Measurements from ENCODE around the gene PRMT9.

PRMT9 gene

DNA sequence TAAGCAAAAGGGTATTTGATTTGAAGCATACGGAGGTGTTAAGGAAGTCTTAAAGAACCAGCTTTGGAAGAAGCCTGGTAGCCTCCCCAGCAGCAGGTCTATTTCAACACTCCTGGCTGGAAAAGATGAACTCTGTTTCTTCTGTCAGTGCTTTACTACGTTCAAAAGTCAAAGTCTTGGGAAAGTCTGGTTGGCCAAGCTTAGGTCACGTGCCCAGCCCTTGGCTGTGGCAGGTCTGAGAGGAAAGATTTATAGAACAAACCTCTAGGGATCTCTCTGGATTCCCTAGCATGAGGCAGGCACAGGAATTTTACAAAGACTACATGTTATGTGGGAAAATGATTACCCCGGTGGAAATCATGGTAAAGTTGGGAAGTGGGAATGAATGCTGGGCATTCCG is 39.4 kb upstream of the PRMT9 start:
- Histone ChIP-seq H3K4ac (ENCODE audit: low read depth in 1 of 2, low read length in 2 of 2) (no peak overlapping the region), H4K8ac (ENCODE audit: low read length) (no peak overlapping the region), H3K18ac (ENCODE audit: low read depth in 1 of 2, low read length in 2 of 2) (no peak overlapping the region), H3K9ac (ENCODE audit: low read length) (no peak overlapping the region), H2BK120ac (ENCODE audit: low read depth, low read length) (no peak overlapping the region), H2BK15ac (ENCODE audit: low read depth, poor library complexity, severe bottlenecking) (no peak overlapping the region), H3K4me3 (ENCODE audit: insufficient read depth in 1 of 2, low read depth in 1 of 2, low read length in 2 of 2) (no peak overlapping the region), H3K27me3 (ENCODE audit: control insufficient read depth in 1 of 2, insufficient read depth in 1 of 2, low read length in 2 of 2) (no peaks in the 10 kb centered on the region), H2BK5ac (ENCODE audit: low read depth, low read length, poor library complexity, severe bottlenecking) (no peak overlapping the region), H3K4me1 (ENCODE audit: control insufficient read depth, insufficient read depth, low read depth, low read length) (no peaks in the 10 kb centered on the region), H3K36me3 (ENCODE audit: control insufficient read depth in 1 of 2, insufficient read depth in 2 of 2, low read depth in 1 of 2, low read length in 2 of 2) (no peaks in the 10 kb centered on the region), H2AFZ (ENCODE audit: low read depth, low read length) (no peak overlapping the region), H2BK12ac (ENCODE audit: low read length in 2 of 2) (no peak overlapping the region), H3K27ac (ENCODE audit: low read length, poor library complexity, severe bottlenecking) (no peak overlapping the region), H3K79me1 (replicated peaks; ENCODE audit: low read length, poor library complexity, severe bottlenecking) (no peaks in the 10 kb centered on the region), H3K14ac (ENCODE audit: low read length in 2 of 2) (no peak overlapping the region), H3K4me2 (ENCODE audit: low read length, poor library complexity, severe bottlenecking) (no peak overlapping the region), H2AK5ac (ENCODE audit: low read length, severe bottlenecking) (no peak overlapping the region), H4K91ac (ENCODE audit: low read length) (no peak overlapping the region), H3K23ac (ENCODE audit: low read length in 2 of 2) (no peak overlapping the region), H3K9me3 (ENCODE audit: control insufficient read depth, low read length) (no peaks in the 10 kb centered on the region)
- 42% methylated on average over 4 of the region's 5 CpGs for WGBS
- DNase-seq = peak; percentile 85

DNA sequence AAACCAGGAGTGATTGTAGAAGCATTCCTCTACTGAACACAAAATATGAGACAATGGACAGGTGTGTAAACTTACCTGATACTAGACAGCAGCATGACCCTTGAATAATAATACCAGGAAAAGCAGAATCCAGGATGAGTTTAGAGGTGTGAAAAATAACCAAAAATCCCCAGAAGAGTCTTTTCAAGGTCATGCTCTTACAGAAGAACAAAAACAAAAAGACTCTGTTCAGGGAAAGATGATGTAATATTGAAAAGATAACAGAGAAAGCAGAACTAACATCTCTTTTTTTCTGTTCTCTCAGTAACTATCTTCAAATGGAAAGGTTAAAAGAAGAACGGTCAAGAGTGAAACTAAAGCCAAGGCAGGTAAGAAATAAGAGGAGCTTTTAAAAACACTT is 33.9 kb upstream of the PRMT9 start:
- no peak overlapping the region for H3K14ac ChIP-seq (ENCODE audit: low read length in 2 of 2)
- H4K8ac ChIP-seq (ENCODE audit: low read length) = no peak overlapping the region
- no peak overlapping the region for H3K9ac ChIP-seq (ENCODE audit: low read length)
- no peak overlapping the region for H2BK120ac ChIP-seq (ENCODE audit: low read depth, low read length)
- no peak for DNase-seq
- H2BK12ac ChIP-seq (ENCODE audit: low read length in 2 of 2) = no peak overlapping the region
- H3K4me3 ChIP-seq (ENCODE audit: insufficient read depth in 1 of 2, low read depth in 1 of 2, low read length in 2 of 2) = no peak overlapping the region
- no peaks in the 10 kb centered on the region for H3K9me3 ChIP-seq (ENCODE audit: control insufficient read depth, low read length)
- H3K23ac ChIP-seq (ENCODE audit: low read length in 2 of 2) = no peak overlapping the region
- no peak overlapping the region for H2BK15ac ChIP-seq (ENCODE audit: low read depth, poor library complexity, severe bottlenecking)
- H2AK5ac ChIP-seq (ENCODE audit: low read length, severe bottlenecking) = no peak overlapping the region
- H3K4ac ChIP-seq (ENCODE audit: low read depth in 1 of 2, low read length in 2 of 2) = no peak overlapping the region
- no peak overlapping the region for H2BK5ac ChIP-seq (ENCODE audit: low read depth, low read length, poor library complexity, severe bottlenecking)
- H3K4me1 ChIP-seq (ENCODE audit: control insufficient read depth, insufficient read depth, low read depth, low read length) = no peaks in the 10 kb centered on the region
- no CpG with 5 or more reads among the region's 1 CpG for WGBS
- H3K27ac ChIP-seq (ENCODE audit: low read length, poor library complexity, severe bottlenecking) = no peak overlapping the region
- no peak overlapping the region for H3K18ac ChIP-seq (ENCODE audit: low read depth in 1 of 2, low read length in 2 of 2)
- no peak overlapping the region for H4K91ac ChIP-seq (ENCODE audit: low read length)
- no peaks in the 10 kb centered on the region for H3K36me3 ChIP-seq (ENCODE audit: control insufficient read depth in 1 of 2, insufficient read depth in 2 of 2, low read depth in 1 of 2, low read length in 2 of 2)
- no peak overlapping the region for H2AFZ ChIP-seq (ENCODE audit: low read depth, low read length)
- H3K4me2 ChIP-seq (ENCODE audit: low read length, poor library complexity, severe bottlenecking) = no peak overlapping the region
- no peaks in the 10 kb centered on the region for H3K27me3 ChIP-seq (ENCODE audit: control insufficient read depth in 1 of 2, insufficient read depth in 1 of 2, low read length in 2 of 2)
- no peaks in the 10 kb centered on the region for H3K79me1 ChIP-seq (replicated peaks; ENCODE audit: low read length, poor library complexity, severe bottlenecking)

DNA sequence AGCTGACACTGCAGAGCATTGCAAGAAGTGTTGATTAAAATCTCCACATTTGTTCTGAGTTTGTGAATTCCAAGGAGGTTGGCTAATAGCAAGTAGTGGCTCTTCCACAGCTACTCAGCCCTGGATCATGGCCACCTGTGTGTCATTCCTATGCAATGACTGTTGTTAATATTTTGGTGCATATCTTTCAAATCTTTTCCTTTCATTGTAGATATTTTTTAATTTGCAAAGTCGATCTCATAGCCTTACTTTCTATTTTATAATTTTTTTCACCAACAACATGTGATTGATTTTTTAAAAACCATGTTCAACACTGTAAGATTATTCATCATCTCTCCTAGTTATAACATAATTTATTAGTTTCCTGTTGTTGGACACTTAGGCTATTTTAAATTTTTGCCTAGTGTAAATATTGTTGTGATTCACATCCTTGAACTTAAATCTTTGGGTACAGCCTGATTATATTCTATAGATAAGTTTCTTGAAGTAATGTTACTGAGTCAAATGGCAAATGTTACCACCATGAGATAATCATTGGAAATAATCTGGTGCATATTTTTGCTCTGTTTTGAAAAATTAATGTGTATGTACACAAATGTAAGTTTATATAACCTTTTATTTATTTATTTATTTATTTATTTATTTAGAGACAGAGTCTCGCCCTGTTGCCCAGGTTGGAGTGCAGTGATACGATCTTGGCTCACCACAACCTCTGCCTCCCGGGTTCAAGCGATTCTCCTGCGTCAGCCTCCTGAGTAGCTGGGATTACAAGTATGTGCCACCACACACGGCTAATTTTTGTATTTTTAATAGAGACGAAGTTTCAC is 30.8 kb upstream of the PRMT9 start:
- Histone ChIP-seq H3K4me2 (ENCODE audit: low read length, poor library complexity, severe bottlenecking) (no peak overlapping the region), H2AFZ (ENCODE audit: low read depth, low read length) (no peak overlapping the region), H3K23ac (ENCODE audit: low read length in 2 of 2) (no peak overlapping the region), H4K91ac (ENCODE audit: low read length) (no peak overlapping the region), H3K4me3 (ENCODE audit: insufficient read depth in 1 of 2, low read depth in 1 of 2, low read length in 2 of 2) (peak overlapping the region in 1 of 2 experiments; percentile 45), H2AK5ac (ENCODE audit: low read length, severe bottlenecking) (no peak overlapping the region), H3K9ac (ENCODE audit: low read length) (peak overlapping the region; percentile 55), H4K8ac (ENCODE audit: low read length) (no peak overlapping the region), H3K79me1 (replicated peaks; ENCODE audit: low read length, poor library complexity, severe bottlenecking) (no peaks in the 10 kb centered on the region), H3K4me1 (ENCODE audit: control insufficient read depth, insufficient read depth, low read depth, low read length) (no peaks in the 10 kb centered on the region), H3K4ac (ENCODE audit: low read depth in 1 of 2, low read length in 2 of 2) (no peak overlapping the region), H3K9me3 (ENCODE audit: control insufficient read depth, low read length) (no peaks in the 10 kb centered on the region), H3K27ac (ENCODE audit: low read length, poor library complexity, severe bottlenecking) (no peak overlapping the region), H3K36me3 (ENCODE audit: control insufficient read depth in 1 of 2, insufficient read depth in 2 of 2, low read depth in 1 of 2, low read length in 2 of 2) (no peaks in the 10 kb centered on the region), H3K14ac (ENCODE audit: low read length in 2 of 2) (no peak overlapping the region), H2BK15ac (ENCODE audit: low read depth, poor library complexity, severe bottlenecking) (no peak overlapping the region), H2BK5ac (ENCODE audit: low read depth, low read length, poor library complexity, severe bottlenecking) (no peak overlapping the region), H3K18ac (ENCODE audit: low read depth in 1 of 2, low read length in 2 of 2) (no peak overlapping the region), H2BK120ac (ENCODE audit: low read depth, low read length) (no peak overlapping the region), H3K27me3 (ENCODE audit: control insufficient read depth in 1 of 2, insufficient read depth in 1 of 2, low read length in 2 of 2) (no peaks in the 10 kb centered on the region), H2BK12ac (ENCODE audit: low read length in 2 of 2) (no peak overlapping the region)
- WGBS = 61% methylated on average over 6 of the region's 8 CpGs
- DNase-seq = peak; percentile 79

DNA sequence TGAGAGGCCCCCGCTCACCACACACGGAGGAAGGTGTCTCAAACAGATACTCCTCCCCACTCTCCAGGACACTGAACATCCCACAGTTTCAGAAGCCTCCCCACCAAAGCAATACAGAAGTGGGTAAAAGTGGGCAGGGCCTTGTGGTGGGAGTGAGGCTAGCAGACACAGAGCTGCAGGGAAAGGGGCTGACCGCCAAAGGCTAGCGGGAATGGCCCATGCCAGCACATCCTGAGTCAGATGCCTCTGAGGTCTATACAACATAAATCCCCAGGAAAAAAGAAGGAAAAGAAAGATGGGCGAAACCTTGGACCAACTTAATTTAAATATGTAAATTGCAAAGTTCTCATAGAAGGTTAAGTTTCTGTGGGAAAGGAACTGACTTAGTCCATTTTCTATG is 26.0 kb upstream of the PRMT9 start:
- no peak overlapping the region for H3K23ac ChIP-seq (ENCODE audit: low read length in 2 of 2)
- H4K8ac ChIP-seq (ENCODE audit: low read length) = peak overlapping the region; percentile 33
- H2BK5ac ChIP-seq (ENCODE audit: low read depth, low read length, poor library complexity, severe bottlenecking) = no peak overlapping the region
- H3K9ac ChIP-seq (ENCODE audit: low read length) = no peak overlapping the region
- H4K91ac ChIP-seq (ENCODE audit: low read length) = no peak overlapping the region
- no peaks in the 10 kb centered on the region for H3K36me3 ChIP-seq (ENCODE audit: control insufficient read depth in 1 of 2, insufficient read depth in 2 of 2, low read depth in 1 of 2, low read length in 2 of 2)
- peaks cover 7% of the 10 kb centered on the region for H3K4me1 ChIP-seq (ENCODE audit: control insufficient read depth, insufficient read depth, low read depth, low read length)
- H3K4me3 ChIP-seq (ENCODE audit: insufficient read depth in 1 of 2, low read depth in 1 of 2, low read length in 2 of 2) = no peak overlapping the region
- H3K14ac ChIP-seq (ENCODE audit: low read length in 2 of 2) = no peak overlapping the region
- peak overlapping the region in 1 of 2 experiments; percentile 71 for H2BK12ac ChIP-seq (ENCODE audit: low read length in 2 of 2)
- no peak overlapping the region for H2BK120ac ChIP-seq (ENCODE audit: low read depth, low read length)
- peak overlapping the region; percentile 43 to 48 for H3K18ac ChIP-seq (ENCODE audit: low read depth in 1 of 2, low read length in 2 of 2)
- no peak overlapping the region for H3K4me2 ChIP-seq (ENCODE audit: low read length, poor library complexity, severe bottlenecking)
- H2AFZ ChIP-seq (ENCODE audit: low read depth, low read length) = peak overlapping the region; percentile 46
- peak; percentile 60 for DNase-seq
- H3K27me3 ChIP-seq (ENCODE audit: control insufficient read depth in 1 of 2, insufficient read depth in 1 of 2, low read length in 2 of 2) = no peaks in the 10 kb centered on the region
- no peaks in the 10 kb centered on the region for H3K9me3 ChIP-seq (ENCODE audit: control insufficient read depth, low read length)
- peak overlapping the region in 1 of 2 experiments; percentile 88 for H3K4ac ChIP-seq (ENCODE audit: low read depth in 1 of 2, low read length in 2 of 2)
- H3K27ac ChIP-seq (ENCODE audit: low read length, poor library complexity, severe bottlenecking) = no peak overlapping the region
- H2AK5ac ChIP-seq (ENCODE audit: low read length, severe bottlenecking) = peak overlapping the region; percentile 7
- no peaks in the 10 kb centered on the region for H3K79me1 ChIP-seq (replicated peaks; ENCODE audit: low read length, poor library complexity, severe bottlenecking)
- WGBS = 46% methylated on average over 2 of the region's 5 CpGs
- H2BK15ac ChIP-seq (ENCODE audit: low read depth, poor library complexity, severe bottlenecking) = no peak overlapping the region

All from mesenchymal stem cell (in vitro differentiated cells and primary cell).